GM19468 (cell line): Measurements from ENCODE around the gene KLHL28.

Experiments
- ATAC-seq: cut with Tn5 transposase; IDR thresholded peaks from one replicate; pipeline ENCODE4 v1.9.1; 2021; ENCODE audit warnings: mild to moderate bottlenecking, moderate library complexity, moderate number of reproducible peaks; ENCODE audit not compliant: unreplicated experiment; ENCODE audit errors: extremely low read depth

The KLHL28 gene, protein sequence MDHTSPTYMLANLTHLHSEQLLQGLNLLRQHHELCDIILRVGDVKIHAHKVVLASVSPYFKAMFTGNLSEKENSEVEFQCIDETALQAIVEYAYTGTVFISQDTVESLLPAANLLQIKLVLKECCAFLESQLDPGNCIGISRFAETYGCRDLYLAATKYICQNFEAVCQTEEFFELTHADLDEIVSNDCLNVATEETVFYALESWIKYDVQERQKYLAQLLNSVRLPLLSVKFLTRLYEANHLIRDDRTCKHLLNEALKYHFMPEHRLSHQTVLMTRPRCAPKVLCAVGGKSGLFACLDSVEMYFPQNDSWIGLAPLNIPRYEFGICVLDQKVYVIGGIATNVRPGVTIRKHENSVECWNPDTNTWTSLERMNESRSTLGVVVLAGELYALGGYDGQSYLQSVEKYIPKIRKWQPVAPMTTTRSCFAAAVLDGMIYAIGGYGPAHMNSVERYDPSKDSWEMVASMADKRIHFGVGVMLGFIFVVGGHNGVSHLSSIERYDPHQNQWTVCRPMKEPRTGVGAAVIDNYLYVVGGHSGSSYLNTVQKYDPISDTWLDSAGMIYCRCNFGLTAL

GRCh38 chr14:44961554-44962333 is at the start of gene KLHL28, which contains the start of gene TOGARAM1:
TSS of gene KLHL28 (minus strand) at chr14:44961947. CDS start at chr14:44945928, 16,019 bp downstream.
TSS of gene TOGARAM1 (plus strand) at chr14:44962190. CDS start at chr14:44962422, 232 bp downstream.
- ATAC-seq: peak; percentile 96

GRCh38 chr14:45003924-45004323 is 42.2 kb upstream of the KLHL28 start:
- no peak for ATAC-seq

GRCh38 chr14:44995770-44996294 is 34.1 kb upstream of the KLHL28 start:
- no peak for ATAC-seq

GRCh38 chr14:44995196-44995595 is 33.4 kb upstream of the KLHL28 start:
- no peak for ATAC-seq

DNA sequence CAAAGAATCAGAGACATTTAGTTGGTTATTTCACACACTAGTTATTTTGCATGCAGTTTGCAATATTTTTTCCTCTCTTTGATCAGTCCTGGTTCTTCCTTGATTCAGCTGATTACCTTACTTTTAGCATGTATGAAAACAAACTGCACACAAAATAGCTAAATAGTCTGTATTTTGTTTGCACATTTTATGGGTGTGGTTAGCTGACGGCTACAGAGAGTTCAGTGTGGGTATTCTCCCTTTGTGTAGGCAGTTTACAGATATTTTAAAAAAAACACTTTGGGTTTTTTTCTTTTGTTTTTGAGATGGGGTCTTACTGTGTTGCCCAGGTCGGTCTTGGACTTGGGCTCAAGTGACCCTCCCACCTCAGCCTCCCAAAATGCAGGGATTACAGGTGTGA is 28.8 kb upstream of the KLHL28 start:
- no peak for ATAC-seq

- no peak for ATAC-seq
These were observed 28.0 kb upstream of the KLHL28 start for GRCh38 chr14:44989497-44990440.

- no peak for ATAC-seq
These were observed 26.9 kb upstream of the KLHL28 start for GRCh38 chr14:44988694-44989093.

DNA sequence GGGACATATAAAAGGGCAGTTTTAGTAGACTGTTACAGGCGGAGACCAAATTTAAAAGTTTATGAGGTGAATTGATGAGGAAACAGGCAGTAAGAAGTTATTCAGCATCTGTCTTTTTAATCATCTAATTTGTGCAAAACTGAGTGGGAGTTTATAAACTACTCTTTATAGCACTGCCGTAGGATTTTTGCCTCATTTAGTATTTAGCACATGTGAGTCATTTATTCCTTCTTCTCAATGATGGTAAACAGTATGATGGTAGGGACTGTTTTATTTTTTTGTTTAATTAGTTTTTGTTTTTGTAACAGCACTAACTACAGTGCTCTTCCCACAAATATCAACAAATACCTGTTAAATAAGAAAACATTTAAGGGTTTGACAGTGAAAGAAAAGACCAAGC is 20.8 kb upstream of the KLHL28 start:
- ATAC-seq: no peak

DNA sequence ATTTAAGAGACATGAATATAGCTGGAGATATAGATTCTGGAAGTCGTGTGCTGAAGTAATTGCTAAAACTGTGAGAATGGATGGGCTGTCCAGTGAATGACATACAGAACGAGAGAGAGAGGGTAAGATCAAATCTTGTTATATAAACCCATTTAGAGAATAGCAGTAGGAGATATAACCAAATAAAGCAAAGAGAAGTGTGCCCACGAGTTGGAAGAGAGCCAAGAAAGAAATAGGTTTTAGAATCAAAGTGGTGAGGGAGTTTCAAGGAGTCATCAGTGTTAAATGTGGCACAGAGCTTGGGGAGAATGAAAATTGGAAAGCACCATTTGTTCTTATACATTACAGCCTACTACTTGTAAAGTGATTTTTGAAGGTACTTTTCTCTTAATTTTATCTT is 19.5 kb upstream of the KLHL28 start:
- ATAC-seq: no peak

DNA sequence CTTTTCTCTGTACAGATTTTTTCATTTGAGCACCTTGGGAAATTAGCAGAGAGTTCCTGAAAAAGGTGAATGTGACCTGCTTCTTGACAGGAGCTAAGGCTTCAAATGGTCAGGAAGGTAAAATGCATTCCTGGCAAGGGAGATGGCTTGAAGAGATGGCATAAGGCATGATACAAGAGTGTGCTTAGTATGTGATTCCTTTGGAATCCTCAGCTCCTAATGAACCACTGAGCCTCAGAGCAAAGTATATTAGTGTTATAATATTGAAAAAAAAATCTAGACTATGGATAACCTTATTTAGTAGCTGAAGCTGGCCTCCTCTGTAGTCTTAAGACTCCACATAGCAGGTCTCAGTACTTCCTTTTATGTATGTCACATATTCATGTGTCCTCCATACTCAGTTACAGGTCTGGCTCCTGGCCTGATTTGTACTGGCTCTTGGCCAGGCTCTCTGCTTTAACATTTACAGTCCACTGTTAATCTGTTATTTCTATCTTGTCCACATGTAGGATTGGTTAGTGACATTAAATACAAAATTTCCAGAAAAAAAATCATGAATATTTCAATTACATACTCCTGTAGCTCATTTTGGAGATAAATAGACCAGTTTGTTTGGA is 18.1 kb upstream of the KLHL28 start:
- ATAC-seq: no peak

DNA sequence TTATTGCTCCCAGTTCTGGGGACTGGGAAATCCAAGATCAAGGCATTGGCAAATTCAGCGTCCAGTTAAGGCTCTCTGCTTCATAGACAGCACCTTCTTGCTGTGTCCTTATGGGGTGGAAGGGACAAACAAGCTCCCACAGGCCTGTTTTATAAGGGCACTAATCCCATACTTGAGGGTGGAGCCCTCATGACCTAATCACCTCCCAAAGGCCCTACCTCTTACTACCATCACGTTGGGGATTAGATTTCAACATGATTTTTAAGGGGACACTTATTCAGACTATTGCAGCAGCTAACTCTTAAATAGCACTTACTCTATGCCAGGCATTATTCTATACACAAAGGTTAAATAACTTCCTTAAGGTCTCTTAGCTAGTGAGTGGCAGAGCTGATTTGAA is 17.5 kb upstream of the KLHL28 start:
- ATAC-seq: no peak

DNA sequence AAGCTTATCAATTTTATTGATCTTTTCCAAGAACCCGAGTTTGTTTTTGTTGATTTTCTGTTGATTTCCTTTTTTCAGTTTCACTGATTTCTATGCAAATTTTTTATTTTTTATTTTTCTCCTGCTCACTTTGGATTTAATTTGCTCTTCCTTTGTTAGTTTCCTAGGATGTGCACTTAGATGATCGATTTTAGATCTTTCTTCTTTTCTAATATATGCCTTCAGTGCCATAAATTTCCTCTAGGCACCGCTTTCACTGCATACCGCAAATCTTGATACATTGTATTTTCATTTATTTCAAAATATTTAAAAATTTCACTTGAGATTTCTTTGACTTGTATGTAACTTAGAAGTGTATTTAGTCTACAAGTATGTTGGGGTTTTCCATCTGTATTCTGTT is 9.7 kb upstream of the KLHL28 start:
- ATAC-seq: no peak

GRCh38 chr14:44970907-44971306 is 9.2 kb upstream of the KLHL28 start:
- ATAC-seq: no peak

- no peak for ATAC-seq
These were observed 7.0 kb upstream of the KLHL28 start for GRCh38 chr14:44968714-44969113.

GRCh38 chr14:44966601-44967336 is 5.0 kb upstream of the KLHL28 start:
- no peak for ATAC-seq

DNA sequence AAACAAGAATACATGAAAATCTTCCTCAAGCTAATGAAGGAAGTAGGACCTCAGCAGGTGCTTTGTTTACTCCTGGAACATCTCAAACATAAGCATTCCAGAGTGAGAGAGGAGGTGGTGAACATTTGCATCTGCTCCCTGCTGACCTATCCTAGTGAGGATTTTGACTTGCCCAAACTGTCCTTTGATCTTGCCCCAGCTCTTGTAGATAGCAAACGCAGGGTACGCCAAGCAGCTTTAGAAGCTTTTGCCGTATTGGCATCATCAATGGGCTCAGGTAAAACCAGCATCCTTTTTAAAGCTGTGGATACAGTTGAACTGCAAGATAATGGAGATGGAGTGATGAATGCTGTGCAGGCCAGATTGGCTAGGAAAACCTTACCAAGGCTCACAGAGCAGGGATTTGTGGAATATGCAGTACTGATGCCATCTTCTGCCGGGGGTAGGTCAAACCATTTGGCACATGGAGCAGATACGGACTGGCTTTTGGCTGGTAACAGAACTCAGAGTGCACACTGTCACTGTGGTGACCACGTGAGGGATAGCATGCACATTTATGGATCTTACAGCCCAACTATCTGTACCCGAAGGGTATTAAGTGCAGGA is 2.1 kb upstream of the KLHL28 start:
- no peak for ATAC-seq

GRCh38 chr14:44963044-44963528 is 1.3 kb upstream of the KLHL28 start:
- ATAC-seq: no peak
